IPS-18c (cell line): Measurements from ENCODE around the gene NBEA.

Experiments used
- H3K4me3 ChIP-seq: 2 replicates; pipeline ENCODE4 v1.7.0; 2013; ENCODE audit warnings: low read depth, mild to moderate bottlenecking, low read length, moderate library complexity; ENCODE audit not compliant: insufficient read depth
- H3K9me3 ChIP-seq: one replicate; pipeline ENCODE4 v1.6.1; 2013; ENCODE audit warnings: mild to moderate bottlenecking, low read length, moderate library complexity; ENCODE audit not compliant: control insufficient read depth, insufficient read depth

The NBEA gene

GRCh38 chr13:35694549-35695447 lies 752.7 kb downstream of the NBEA start:
- H3K9me3 ChIP-seq: no peaks in the 10 kb centered on the region
- H3K4me3 ChIP-seq: no peak overlapping the region

DNA sequence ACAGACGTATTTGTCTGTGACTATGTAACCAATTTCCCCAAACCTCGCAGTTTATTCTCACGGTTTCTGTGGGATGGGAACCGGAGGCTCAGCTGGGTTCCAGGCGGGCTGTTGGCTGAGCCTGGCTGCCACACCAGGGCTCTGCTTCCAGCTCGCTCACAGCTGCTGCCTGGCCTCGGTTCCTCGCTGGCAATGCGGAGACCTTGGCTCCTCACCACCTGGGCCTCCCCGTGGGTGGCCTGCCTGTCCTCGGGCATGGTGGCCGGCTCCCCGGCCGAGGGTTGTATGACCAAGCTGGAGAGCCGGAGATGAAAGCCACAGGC lies 753.3 kb downstream of the NBEA start:
- no peak overlapping the region for H3K4me3 ChIP-seq
- no peaks in the 10 kb centered on the region for H3K9me3 ChIP-seq

- Histone ChIP-seq H3K9me3 (no peaks in the 10 kb centered on the region), H3K4me3 (no peak overlapping the region)
These were observed 755.2 kb downstream of the NBEA start for GRCh38 chr13:35697186-35697730.

DNA sequence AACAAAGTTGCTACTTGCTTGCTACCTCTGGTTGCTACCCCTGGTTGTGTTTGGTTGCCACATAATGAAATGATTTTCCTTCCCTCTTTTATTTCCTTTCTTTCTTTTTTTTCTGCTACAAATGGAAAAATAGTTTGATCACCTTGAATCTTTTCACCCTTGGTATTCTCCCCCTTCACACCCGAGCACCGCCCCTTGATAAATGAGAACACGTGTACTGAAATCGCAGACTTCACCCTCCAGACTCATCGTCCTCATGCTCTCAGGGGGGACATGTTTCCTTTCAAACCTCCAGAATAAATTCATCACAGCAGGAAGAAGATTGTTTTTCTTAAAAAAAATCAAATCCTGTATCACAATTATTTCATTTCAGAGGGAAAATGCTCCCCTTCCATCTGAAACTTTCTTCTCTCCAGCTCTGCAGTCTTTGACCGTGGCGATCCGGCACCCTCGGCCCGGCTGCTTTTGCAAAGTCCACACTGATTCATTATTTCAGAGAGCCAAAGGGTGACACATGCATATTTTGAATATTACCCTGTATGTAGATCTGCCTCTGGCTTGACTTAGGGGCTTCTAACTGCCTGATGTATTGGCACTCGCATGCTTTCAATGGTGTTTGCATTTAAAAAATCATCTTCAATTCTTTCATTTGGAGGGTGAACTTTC lies 757.0 kb downstream of the NBEA start:
- Histone ChIP-seq H3K9me3 (no peaks in the 10 kb centered on the region), H3K4me3 (no peak overlapping the region)

DNA sequence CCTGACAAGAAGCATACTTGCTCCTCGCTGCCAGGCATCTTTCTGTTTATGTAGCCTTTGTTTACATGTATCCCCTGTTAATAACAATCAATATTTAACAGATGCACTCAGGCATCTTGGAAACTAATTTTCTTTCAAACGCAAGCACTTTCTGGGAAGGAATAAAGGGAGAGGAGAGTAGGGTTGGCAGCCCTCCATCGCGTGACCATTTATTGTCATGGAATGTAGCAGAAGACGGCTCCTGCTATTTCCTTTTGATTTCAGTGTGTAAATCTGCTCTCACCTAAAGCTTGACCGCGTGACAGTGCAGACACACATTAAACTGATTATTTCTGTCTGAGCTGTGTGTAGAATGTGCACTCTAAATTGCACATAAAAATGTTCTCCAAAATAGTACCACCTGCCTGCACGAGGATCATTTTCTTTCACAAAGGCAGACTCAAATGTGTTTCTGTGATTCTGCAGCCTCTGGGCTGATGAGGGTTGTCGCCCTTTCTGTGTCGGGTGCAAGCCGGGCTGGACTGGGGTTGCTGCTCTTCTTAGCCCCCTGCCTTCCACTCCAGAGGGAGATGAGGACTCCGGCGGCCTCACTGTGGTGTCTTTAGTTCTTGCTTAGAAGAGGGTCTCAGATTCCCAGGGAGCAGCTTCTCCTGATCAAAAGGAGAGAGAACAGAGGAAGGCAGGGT lies 757.9 kb downstream of the NBEA start:
- no peak overlapping the region for H3K4me3 ChIP-seq
- H3K9me3 ChIP-seq: no peaks in the 10 kb centered on the region

GRCh38 chr13:35700671-35701070 lies 758.6 kb downstream of the NBEA start:
- H3K4me3 ChIP-seq: no peak overlapping the region
- H3K9me3 ChIP-seq: no peaks in the 10 kb centered on the region

DNA sequence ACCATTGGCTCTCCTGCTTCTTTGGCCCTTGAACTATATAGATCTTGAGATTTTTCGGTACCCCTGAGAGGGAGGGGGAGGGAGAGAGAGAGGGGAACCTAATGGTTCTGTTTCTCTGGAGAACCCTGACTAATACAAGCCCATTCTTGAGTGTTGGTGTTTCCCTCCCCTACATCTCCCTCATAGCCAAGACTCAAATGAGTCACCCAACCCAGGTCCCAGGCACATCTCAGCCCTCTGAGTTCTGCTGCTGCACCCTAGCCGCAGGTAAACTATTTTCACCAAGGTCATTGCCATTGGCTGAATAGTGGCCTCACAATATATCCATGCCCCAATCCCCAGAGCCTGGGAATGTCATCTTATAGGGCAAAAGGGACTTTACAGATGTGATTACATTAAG lies 760.2 kb downstream of the NBEA start:
- no peak overlapping the region for H3K4me3 ChIP-seq
- H3K9me3 ChIP-seq: no peaks in the 10 kb centered on the region

- H3K9me3 ChIP-seq: no peaks in the 10 kb centered on the region
- H3K4me3 ChIP-seq: no peak overlapping the region
These were observed 761.0 kb downstream of the NBEA start for GRCh38 chr13:35703061-35703460.

DNA sequence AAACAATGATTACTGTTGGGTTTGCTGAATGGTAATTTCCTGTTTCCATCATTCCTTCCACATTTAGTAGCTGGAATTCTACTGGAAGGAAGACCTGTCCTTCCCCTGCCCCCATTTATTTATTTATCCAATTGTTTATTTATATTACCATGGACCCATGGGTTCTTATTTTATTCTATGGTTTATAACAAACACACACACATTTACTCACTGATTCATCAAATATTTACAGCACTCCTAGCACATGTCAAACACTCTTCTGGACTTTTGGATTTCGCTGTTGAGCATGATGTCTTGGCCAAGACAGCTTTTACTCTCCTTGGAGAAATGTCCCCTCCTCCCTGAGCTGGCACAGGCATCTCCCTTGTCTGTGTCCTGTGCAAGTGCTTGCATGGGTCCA lies 762.3 kb downstream of the NBEA start:
- no peaks in the 10 kb centered on the region for H3K9me3 ChIP-seq
- no peak overlapping the region for H3K4me3 ChIP-seq

DNA sequence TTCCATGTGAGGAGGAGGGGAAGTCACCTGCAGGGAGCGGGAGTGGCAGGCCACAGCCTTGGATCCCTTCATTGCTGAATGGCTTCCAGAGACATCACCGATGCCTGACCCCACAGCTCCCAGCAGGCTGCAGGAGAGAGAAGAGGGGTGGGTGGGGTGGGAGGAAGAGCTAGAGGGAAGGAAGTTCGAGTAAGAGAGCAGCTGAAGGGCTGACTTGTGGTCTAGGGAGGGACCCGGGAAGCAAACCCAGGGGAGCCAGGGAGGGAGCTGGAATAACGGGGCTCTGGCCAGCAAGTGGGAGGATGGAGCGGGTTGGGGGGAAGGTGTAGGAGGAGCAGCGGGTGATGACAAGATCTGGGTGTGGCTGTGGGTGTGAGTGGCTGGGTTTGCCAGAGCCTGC lies 764.2 kb downstream of the NBEA start:
- no peak overlapping the region for H3K4me3 ChIP-seq
- no peaks in the 10 kb centered on the region for H3K9me3 ChIP-seq

DNA sequence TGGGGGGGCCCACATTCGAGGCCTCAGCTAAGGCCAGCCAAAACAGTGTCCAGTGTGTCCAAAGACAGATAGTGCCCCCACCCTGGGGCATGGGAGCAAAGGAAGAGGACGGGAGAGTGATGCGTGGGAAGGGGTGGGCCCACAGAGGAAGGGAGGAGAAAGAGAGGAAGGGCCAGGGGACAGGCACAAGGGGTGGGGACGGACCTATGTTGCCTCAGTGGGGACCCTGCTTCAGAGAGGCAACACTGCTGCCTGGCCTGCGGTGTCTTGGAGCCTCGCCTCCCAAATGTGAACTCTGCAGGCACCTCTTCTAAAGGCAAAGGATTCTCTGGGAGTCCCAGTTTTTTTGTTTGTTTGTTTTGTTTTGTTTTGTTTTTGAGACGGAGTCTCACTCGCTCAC lies 764.7 kb downstream of the NBEA start:
- Histone ChIP-seq H3K4me3 (no peak overlapping the region), H3K9me3 (no peaks in the 10 kb centered on the region)

DNA sequence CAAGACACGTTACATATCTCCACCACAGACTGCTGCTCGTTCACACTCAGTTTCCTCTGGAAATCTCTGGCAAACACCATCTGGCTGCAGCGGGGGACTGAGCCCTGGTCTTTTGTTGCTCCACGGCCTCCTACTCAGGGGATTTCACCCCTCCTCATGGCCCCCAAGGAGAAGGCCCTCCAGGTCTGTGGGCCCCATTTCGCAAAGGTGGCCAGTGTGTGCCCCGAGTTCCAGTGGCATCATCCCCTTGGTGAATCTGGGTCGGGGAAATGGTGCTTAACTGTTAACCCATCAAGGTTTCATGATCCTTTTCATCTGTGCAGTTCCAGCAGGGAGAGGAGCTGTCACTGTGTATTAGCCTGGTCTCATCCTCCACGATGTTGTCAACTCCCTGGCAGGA lies 769.8 kb downstream of the NBEA start:
- Histone ChIP-seq H3K9me3 (no peaks in the 10 kb centered on the region), H3K4me3 (no peak overlapping the region)

DNA sequence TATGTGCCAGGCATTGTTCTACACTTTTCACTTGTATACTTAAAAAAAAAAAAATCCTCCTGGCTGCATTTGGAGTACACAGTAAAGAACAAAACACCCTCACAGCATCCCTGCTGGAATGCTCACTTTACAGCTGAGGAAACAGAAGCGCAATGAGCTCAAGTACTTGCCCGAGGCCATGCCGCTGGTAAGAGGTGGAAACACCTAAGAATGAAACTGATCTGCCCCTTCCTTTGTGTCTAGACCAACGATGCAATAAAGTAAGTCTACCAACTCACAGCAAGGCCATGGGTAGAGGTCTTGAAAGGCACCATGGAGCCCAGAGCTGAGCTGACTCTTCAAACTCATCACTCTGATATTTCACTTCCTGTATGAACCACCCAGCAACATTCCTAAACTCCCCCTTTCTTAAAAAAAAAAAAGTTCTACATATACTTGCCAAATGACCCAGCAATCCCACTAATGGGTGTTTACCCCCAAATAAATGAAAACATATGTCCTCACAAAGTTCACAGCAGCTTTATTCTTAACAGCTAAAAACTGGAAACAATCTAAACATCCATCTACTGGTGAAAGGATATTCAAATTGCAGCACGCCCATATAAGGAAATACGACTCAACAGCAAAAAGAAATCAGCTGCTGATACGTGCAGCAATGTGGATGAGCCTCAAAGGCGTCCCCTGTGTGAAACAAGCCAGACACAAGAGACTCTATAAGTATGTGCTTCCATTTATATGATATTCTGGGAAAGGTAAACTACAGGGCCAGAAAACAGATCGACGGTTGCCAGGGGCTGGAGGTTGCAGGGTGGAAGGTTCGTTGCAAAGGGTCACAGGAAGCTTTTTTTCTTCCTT lies 771.1 kb downstream of the NBEA start:
- H3K4me3 ChIP-seq: no peak overlapping the region
- no peaks in the 10 kb centered on the region for H3K9me3 ChIP-seq

GRCh38 chr13:35714121-35714520 lies 772.1 kb downstream of the NBEA start:
- no peak overlapping the region for H3K4me3 ChIP-seq
- no peaks in the 10 kb centered on the region for H3K9me3 ChIP-seq

GRCh38 chr13:35714588-35715377 lies 772.7 kb downstream of the NBEA start:
- no peak overlapping the region for H3K4me3 ChIP-seq
- no peaks in the 10 kb centered on the region for H3K9me3 ChIP-seq

DNA sequence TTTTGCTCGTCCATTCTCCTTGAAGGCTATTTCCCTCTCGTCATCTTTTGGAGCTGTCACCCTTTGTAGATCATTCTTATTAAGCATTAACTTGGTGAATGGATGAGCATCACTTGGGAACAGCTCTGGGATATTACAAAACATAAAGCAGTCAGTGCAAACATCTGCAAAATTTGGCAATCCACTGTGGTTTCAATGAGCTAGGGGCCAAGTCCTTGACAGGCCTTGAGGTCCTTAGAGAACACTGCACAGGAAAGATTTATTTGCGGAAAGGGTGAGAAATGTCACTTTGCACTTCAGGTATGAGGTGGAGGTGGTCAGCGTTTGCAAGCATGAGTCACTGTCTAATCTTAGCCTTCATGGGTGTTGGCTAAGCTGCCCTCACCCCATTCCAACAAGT lies 774.1 kb downstream of the NBEA start:
- no peak overlapping the region for H3K4me3 ChIP-seq
- no peaks in the 10 kb centered on the region for H3K9me3 ChIP-seq
